ENCODE results near the gene SPTBN5.

DNA sequence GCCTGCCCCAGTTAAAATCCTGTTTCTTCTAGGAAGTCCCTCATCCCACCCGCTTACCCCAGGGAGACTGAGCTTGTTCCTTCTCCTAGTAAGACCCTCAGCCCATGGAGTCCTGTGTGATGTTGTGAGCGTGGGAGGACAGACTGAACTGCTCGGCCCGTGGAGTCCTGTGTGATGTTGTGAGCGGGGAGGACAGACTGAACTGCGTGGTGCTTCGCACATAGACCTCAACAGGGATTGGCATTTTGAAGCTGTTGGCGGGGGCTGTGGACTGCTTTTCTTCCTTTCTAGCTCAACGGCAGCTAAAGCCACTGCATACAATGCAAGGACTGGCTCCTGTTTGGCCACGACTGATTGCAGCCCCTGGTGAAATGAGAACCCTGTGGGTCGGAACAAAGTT, 1.6 kb upstream of the SPTBN5 start:
- no peak for TF ChIP-seq POLR2A (IDR thresholded peaks at IDR 0.05; ENCODE audit: low read depth, low read length)
- TF ChIP-seq POLR2AphosphoS5 (IDR thresholded peaks at IDR 0.05; ENCODE audit: low read depth, low read length), result no peak
